Activated T-cell treated with anti-CD3 and anti-CD28 coated beads for 1 hour (primary cell): ENCODE measurements around the gene BRSK2.

Experiments used
- DNase-seq: peaks from one replicate; pipeline ENCODE4 v3.0.0-alpha.2; 2020; ENCODE audit warnings: low read depth

Gene BRSK2

GRCh38 chr11:1482581-1483444 is 93.1 kb downstream of the BRSK2 start:
- no peak for DNase-seq

- no peak for DNase-seq
These were observed 93.8 kb downstream of the BRSK2 start for GRCh38 chr11:1483445-1483961.

DNA sequence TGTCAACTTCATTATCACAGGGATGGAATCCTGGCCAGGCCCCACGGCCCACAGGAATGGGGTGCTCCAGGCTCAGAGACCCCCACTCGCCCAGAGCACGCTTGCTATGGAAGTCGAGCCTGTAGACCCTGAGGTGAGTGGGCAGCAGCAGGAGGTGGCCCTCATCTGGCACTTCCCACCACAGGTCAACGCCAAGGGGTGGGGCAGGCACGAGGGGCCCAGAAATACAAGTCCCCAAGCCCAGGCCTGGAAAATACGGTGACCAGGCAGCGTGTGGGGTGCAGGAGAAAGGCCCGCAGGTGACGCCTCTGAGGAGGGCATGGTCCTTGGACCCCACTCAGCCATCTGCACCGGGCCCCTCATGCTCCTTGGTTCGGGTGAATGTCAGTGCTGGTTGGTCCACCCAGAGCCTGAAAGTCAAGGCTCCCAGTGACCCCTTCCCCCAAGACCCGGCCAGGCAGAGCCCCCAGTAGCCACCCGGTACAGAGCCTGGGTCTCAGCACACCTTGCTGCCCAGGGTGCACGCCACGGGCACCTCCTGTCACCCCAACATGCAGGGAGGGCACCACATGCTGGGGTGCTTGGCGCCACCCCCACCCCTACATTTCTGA is 94.4 kb downstream of the BRSK2 start:
- no peak for DNase-seq

DNA sequence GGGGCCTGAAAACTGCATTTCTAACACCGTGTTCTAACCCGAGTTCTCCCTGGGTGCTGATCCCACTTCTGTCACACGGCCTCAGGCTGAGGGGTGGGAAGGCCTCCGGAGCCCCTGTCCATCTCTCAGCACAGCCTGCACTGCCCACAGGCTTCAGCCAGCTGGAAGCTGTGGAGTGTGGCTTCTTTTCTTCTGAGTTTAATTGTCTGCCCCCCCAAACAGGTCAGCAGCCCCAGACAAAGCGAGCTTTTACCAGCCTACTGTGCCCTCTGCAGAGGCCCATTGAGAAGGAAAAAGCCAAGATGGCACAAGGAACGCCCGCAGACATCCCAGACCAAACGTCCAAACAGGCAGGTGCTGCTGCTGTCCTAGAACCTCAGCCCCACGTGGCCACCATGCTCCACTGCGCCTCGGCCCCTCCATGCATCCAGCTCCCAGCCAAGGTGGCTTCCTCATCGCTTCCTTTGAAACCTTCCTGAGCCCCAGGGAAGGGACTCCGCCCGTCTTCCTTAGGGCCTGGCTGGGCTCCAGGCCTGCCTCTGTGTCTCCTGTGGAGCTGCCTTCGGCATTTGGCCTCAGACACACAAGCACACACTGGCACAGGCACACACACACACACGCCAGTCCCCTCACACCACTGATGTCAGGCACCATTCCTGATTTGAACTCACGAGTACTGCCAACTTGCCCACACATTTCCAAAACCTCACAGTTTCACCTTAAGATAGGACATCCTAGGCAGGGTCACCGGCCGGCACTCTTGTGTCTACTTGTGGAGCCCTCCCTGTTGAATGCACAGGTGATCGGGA is 95.2 kb downstream of the BRSK2 start:
- DNase-seq: no peak

- DNase-seq: no peak
These were observed 95.8 kb downstream of the BRSK2 start for GRCh38 chr11:1485504-1485885.

DNA sequence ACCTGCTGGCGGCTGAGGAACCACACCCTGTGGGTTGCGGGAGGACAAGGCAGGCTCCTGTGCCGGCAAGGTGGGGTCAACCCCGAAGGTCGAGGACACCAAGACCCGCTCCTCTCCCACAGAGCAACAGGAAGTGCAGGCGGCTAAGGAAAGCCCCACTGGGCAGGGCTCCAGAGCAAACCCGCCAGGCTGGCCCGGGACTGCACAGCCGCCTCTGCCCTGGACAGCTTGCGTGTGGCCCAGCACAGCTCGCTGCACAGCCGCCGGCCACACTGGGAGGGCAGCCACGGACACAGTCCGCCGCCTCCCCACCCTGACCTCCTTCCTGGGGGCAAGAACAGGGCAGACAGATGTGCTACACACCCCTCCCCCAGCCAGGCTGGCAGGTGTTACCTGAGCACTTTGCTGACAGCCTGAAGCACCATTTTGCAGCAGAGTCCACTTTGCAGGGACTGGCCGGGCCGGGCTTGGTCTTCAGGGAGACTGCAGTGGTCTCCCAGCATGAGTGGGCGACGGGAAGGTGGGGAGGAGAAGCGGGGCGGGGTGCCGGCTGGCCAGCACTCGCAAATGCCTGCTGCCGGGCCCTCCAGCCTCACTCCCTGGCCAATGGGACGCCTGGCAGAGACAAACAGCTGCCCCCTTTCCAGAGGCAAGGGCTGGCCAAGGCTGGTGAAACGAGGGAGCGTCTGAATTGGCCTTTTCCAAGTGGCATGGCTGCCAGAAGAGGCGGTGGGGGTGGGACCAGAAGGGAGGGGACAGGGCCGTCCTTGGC is 96.5 kb downstream of the BRSK2 start, which contains the start of gene MOB2:
Gene MOB2 (minus strand): TSS at position 726 of the 772 bp plus-strand sequence. CDS start 223 bp downstream, at position 503.
- no peak for DNase-seq

GRCh38 chr11:1487091-1487850 is 97.5 kb downstream of the BRSK2 start:
- DNase-seq: no peak

GRCh38 chr11:1487851-1488574 is 98.3 kb downstream of the BRSK2 start:
- DNase-seq: no peak

GRCh38 chr11:1488575-1489180 is 98.9 kb downstream of the BRSK2 start:
- DNase-seq: no peak

DNA sequence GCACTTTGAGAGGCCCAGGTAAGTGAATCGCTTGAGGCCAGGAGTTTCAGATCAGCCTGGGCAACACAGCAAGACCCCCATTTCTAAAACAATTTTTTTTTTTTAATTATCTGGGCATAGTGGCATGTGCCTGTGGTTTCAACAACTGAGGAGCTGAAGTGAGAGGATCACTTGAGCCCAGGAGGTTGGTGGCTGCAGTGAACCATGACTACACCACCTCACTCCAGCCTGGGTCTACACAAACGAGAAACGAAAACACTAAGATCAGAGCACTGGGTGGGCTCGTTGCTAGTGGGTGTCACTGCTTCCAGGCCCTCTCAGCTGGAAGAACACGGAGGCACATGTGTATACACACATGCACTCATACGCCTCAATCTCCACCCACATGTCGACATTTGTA is 100.9 kb downstream of the BRSK2 start:
- DNase-seq: no peak

DNA sequence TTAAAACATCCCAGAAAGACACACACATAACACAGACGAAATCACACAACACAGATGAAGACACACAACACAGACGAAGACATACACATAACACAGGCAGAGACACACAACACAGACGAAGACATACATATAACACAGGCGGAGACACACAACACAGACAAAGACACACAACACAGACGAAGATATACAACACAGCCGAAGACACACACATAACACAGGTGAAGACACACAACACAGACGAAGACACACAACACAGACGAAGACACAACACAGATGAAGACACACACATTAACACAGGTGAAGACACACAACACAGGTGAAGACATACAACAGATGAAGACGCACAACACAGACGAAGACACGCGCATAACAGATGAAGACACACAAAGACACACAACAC is 101.6 kb downstream of the BRSK2 start:
- DNase-seq: no peak

DNA sequence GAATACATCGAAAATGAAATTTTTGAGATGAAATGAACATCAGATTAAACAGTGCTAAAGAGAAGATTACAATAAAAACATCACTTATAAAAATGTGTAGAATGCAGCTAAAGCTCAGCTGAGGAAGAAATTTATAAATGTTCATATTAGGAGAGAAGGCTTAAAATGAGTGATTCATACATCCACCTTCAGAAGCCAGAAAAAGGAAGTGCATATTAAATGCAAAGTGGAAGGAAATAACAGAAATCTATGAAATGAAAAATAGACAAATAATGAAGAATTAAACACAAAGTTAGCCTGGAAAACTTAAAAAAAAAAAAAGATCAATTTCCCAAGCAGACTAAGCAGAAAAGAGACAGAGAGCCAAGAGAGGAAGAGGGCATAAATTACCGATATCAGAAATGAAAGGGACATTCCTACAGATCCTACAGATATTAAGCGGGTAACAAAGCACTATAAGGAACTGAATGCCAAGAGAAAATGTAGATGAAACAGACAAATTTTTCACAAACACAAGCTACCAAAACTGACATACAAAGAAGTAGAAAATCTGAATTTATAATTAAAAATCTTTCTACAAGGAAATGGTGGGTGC is 104.0 kb downstream of the BRSK2 start:
- no peak for DNase-seq

GRCh38 chr11:1494650-1495049 is 104.9 kb downstream of the BRSK2 start:
- DNase-seq: no peak

- no peak for DNase-seq
These were observed 106.5 kb downstream of the BRSK2 start for GRCh38 chr11:1496091-1496760.

DNA sequence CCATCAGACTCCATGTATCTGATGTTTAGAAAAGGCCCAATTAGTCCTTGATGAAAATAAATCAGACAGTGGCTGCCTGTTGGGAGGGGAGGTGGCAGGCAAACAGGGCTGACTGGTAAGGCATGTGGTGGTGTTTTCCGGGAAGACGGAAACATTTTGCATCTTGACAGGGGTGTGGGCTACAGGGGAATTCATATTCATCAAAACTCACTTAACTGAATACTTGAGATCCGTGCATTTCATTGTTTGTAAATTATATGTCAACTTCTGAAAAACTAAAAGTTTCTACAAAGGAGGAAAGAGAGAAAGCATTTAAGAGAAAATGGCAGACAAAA is 107.0 kb downstream of the BRSK2 start:
- DNase-seq: no peak

DNA sequence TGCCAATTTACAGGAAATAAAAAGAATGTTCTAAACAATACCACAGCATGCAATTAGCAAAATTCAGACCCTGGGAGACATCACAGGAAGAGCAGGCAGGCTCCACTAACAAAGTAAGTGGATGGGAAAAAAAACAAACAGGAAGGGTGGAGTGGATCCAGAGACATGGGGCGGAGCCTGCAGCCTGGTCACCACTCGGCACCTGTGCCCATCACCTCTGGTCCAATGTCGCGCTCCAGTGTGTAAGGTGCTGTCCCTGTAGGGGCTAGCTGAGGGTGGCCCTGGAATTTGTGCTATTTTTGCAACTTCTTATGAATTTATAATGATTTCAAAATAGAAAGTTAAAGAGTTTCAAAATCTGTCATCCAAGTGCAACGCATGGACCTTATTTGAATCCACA is 107.9 kb downstream of the BRSK2 start:
- DNase-seq: no peak

GRCh38 chr11:1498262-1498661 is 108.5 kb downstream of the BRSK2 start:
- no peak for DNase-seq

- no peak for DNase-seq
These were observed 109.6 kb downstream of the BRSK2 start for GRCh38 chr11:1499261-1499890.

DNA sequence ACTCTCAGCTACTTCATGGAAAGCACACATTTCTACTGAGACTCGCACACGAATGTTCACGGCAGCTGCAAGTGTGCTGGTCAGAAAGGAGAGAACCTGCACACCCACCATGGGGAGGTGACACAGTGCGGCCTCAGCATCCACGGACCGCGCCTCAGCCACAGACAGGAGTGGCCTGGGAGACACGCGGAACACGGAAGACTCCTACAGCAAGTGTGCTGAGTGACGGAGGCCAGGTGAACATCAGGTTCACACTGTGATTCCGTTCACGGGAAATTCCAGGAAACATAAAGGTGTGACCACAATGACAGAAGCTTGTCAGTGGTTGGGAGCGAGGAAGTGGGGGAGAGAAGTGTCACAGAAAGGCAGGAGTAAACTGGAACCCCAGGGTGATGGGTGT is 110.2 kb downstream of the BRSK2 start:
- DNase-seq: no peak
